A673 (cell line): ENCODE data around the gene NCKAP5.

Experiments
- EZH2 ChIP-seq: fragments of 200-600 bp; sonication (generic); IDR thresholded peaks from 2 replicates; pipeline ENCODE4 v1.6.1; 2017; ENCODE audit warnings: borderline replicate concordance, low read depth, mild to moderate bottlenecking, mixed read lengths, antibody characterized with exemption, low read length; ENCODE audit not compliant: poor library complexity, severe bottlenecking
- TF ChIP-seq, protein P1 (sequence below): fragments of 300-800, 200-600 bp; sonication (generic); conservative IDR thresholded peaks from 2 replicates; pipeline ENCODE4 v1.5.1; 2017; ENCODE audit warnings: low read depth, mild to moderate bottlenecking, antibody characterized with exemption, low read length, moderate library complexity, mixed read lengths

DNA sequence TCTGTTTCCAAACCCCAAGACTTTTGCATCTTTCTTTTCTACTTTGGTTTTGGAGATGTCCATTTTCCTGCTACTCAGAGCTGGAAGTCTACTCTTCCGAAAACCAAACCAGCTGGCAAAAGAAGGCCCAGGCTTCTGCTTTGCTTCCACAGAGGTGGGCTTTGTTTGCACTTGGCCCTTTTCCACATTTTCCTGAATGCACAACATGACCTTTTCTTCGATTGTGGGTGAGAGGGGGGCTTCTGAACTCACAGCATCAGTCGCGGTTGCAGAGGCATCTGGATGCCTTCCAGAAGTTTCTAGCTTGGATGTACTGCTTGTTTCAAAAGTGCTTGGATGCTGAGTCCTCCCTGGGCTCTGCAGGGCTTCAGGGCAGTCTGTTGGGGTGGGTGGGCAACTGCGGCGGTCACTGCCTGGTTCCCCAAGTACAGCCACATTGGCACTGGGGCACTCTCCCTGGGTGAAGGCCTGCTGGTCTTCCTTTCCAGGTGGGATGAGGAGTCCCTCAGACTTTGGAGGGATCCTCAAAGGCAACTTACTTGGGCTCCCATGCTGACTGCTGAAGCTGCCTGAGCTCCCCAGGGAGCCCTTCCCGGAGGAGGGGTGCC lies 786.0 kb downstream of the NCKAP5 start:
- no peak for TF ChIP-seq EZH2
- TF ChIP-seq, protein P1, sequence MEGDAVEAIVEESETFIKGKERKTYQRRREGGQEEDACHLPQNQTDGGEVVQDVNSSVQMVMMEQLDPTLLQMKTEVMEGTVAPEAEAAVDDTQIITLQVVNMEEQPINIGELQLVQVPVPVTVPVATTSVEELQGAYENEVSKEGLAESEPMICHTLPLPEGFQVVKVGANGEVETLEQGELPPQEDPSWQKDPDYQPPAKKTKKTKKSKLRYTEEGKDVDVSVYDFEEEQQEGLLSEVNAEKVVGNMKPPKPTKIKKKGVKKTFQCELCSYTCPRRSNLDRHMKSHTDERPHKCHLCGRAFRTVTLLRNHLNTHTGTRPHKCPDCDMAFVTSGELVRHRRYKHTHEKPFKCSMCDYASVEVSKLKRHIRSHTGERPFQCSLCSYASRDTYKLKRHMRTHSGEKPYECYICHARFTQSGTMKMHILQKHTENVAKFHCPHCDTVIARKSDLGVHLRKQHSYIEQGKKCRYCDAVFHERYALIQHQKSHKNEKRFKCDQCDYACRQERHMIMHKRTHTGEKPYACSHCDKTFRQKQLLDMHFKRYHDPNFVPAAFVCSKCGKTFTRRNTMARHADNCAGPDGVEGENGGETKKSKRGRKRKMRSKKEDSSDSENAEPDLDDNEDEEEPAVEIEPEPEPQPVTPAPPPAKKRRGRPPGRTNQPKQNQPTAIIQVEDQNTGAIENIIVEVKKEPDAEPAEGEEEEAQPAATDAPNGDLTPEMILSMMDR, result no peak
